GM12878 (cell line): ENCODE results near the gene PRTFDC1. TPM values are rescaled to one million over a fixed set of nuclear protein-coding genes. Genes with fewer than 3 reads are reported as not detected.

Experiments used
- ATAC-seq: fragments of 200-7000 bp; cut with Tn5 transposase; 3 replicates; pipeline ENCODE4 v1.9.1; 2020; ENCODE audit warnings: mild to moderate bottlenecking, moderate library complexity
- BruUV-seq: library from RNA; stranded (reverse); fragments of 400-500 nt; replicated peaks from 2 replicates; lab custom pipeline; 2021; lab: Mats Ljungman, UMichigan
- CTCF ChIA-PET: fragments of 300-600 bp; sonication (Branson Sonifier 250); formaldehyde crosslinking; extraction: SDS; loops from one replicate; lab custom pipeline; 2021; ENCODE audit warnings: inconsistent platforms; lab: Yijun Ruan, JAX
- POLR2A ChIA-PET: fragments of 350-600 bp; formaldehyde crosslinking; extraction: SDS; loops from one replicate; lab custom pipeline; 2021; ENCODE audit warnings: inconsistent platforms; lab: Charles Lee
- RAD21 ChIA-PET: fragments of 300-600 bp; sonication (Branson Sonifier 250); formaldehyde crosslinking; loops from one replicate; lab custom pipeline; 2023; ENCODE audit warnings: antibody characterized with exemption; ENCODE audit not compliant: unreplicated experiment; lab: Charles Lee
- SMC1A ChIA-PET: fragments of 300-600 bp; sonication (Branson Sonifier 250); formaldehyde crosslinking; loops from one replicate; lab custom pipeline; 2023; ENCODE audit not compliant: unreplicated experiment, uncharacterized antibody; lab: Charles Lee
- DNase-seq: peaks from one replicate; pipeline ENCODE4 v3.0.0-alpha.2; 2011; ENCODE audit warnings: low read depth, low spot score
- FAIRE-seq: peaks from 3 replicates; lab custom pipeline; 2011; peaks lifted over from hg19 to GRCh38; lab: Jason Lieb, UNC
- H2AFZ ChIP-seq: 2 replicates; pipeline ENCODE4 v1.6.0; 2011; ENCODE audit warnings: low read depth, low read length, control low read depth; ENCODE audit not compliant: control insufficient read depth
- H3K27ac ChIP-seq: 2 replicates; pipeline ENCODE4 v1.5.1; 2011; ENCODE audit warnings: control low read depth; ENCODE audit not compliant: control insufficient read depth, insufficient read depth
- H3K27me3 ChIP-seq, 2 experiments: replicated peaks in 1 of 2; 2 replicates each; pipeline versions ENCODE4 v1.6.0 to v1.6.1; 2011; ENCODE audit warnings: low read length in 1 of 2; ENCODE audit not compliant: control insufficient read depth in 2 of 2, insufficient read depth in 2 of 2
- H3K36me3 ChIP-seq, 2 experiments: 2 replicates each; pipeline ENCODE4 v1.5.1; 2011; ENCODE audit warnings: low read length in 1 of 2; ENCODE audit not compliant: control insufficient read depth in 2 of 2, insufficient read depth in 2 of 2
- H3K4me1 ChIP-seq: 2 replicates; pipeline ENCODE4 v1.6.1; 2011; ENCODE audit warnings: mild to moderate bottlenecking, low read length, moderate library complexity, mixed read lengths; ENCODE audit not compliant: control insufficient read depth, insufficient read depth
- H3K4me2 ChIP-seq: 2 replicates; pipeline ENCODE4 v1.6.0; 2011; ENCODE audit warnings: control low read depth; ENCODE audit not compliant: control insufficient read depth, insufficient read depth
- H3K4me3 ChIP-seq: fragments of 200-600 bp; sonication (generic); 2 replicates; pipeline ENCODE4 v1.5.1; 2016
- H3K79me2 ChIP-seq: 2 replicates; pipeline ENCODE4 v1.6.0; 2011; ENCODE audit warnings: low read length; ENCODE audit not compliant: control insufficient read depth, insufficient read depth
- H3K9ac ChIP-seq: 2 replicates; pipeline ENCODE4 v1.8.0; 2011; ENCODE audit warnings: low read length, control low read depth, mixed read lengths; ENCODE audit not compliant: control insufficient read depth, insufficient read depth
- H3K9me3 ChIP-seq: replicated peaks from 3 replicates; pipeline ENCODE4 v1.5.1; 2011; ENCODE audit warnings: mild to moderate bottlenecking, low read length; ENCODE audit not compliant: control insufficient read depth, insufficient read depth
- H4K20me1 ChIP-seq: 2 replicates; pipeline ENCODE4 v1.6.0; 2011; ENCODE audit not compliant: control insufficient read depth, insufficient read depth
- CBFB ChIP-seq: IDR thresholded peaks from 2 replicates; pipeline ENCODE4 v1.6.1; 2016; ENCODE audit warnings: antibody characterized with exemption, low read depth
- CEBPB ChIP-seq, 2 experiments: fragments of 150-350 bp in 1 of 2; IDR thresholded peaks; 2 replicates each; pipeline ENCODE4 v1.6.1; 2012 to 2014; ENCODE audit warnings: low read depth in 2 of 2, low read length in 2 of 2, borderline replicate concordance in 1 of 2, inconsistent platforms in 1 of 2
- GABPA ChIP-seq: IDR thresholded peaks from 2 replicates; pipeline ENCODE4 v1.6.1; 2014; ENCODE audit warnings: antibody characterized with exemption, low read depth, mild to moderate bottlenecking, inconsistent platforms
- MXI1 ChIP-seq: fragments of 150-350 bp; IDR thresholded peaks from 2 replicates; pipeline ENCODE4 v1.6.1; 2011; ENCODE audit warnings: low read depth, mild to moderate bottlenecking, inconsistent platforms, low read length, improper control_type of control experiment
- NFYA ChIP-seq: IDR thresholded peaks from 2 replicates; pipeline ENCODE4 v1.6.1; 2011; ENCODE audit warnings: low read depth, mild to moderate bottlenecking, low read length, improper control_type of control experiment, borderline replicate concordance
- PAX5 ChIP-seq: IDR thresholded peaks from 2 replicates; pipeline ENCODE4 v1.6.1; 2011; ENCODE audit warnings: low read depth, low read length, borderline replicate concordance
- SPI1 ChIP-seq: IDR thresholded peaks from 2 replicates; pipeline ENCODE4 v1.6.1; 2011; ENCODE audit warnings: low read depth, mild to moderate bottlenecking, low read length, moderate library complexity, borderline replicate concordance; ENCODE audit not compliant: insufficient read depth
- SUZ12 ChIP-seq: fragments of 200-600 bp; sonication (generic); IDR thresholded peaks from one replicate; pipeline ENCODE4 v1.6.1; 2018; ENCODE audit warnings: antibody characterized with exemption, mild to moderate bottlenecking; ENCODE audit not compliant: unreplicated experiment
- ZNF622 ChIP-seq: fragments of 450-650 bp; IDR thresholded peaks from 2 replicates; pipeline ENCODE4 v1.6.1; 2017; ENCODE audit warnings: mild to moderate bottlenecking, inconsistent platforms
- WGBS: methylation state at CpG from one replicate; pipeline ENCODE4 v1.1.6; 2016; ENCODE audit warnings: low lambda C conversion rate; ENCODE audit not compliant: insufficient replicate concordance, insufficient coverage; ENCODE audit errors: missing lambda C conversion rate; 5-methylcytosine and 5-hydroxymethylcytosine counted together
- in situ Hi-C: fragments of 300-500 bp; cut with MboI; formaldehyde crosslinking; loops from 9 replicates; pipeline ENCODE4 v1.14.3; 2018; ENCODE audit warnings: mixed read lengths
- intact Hi-C: fragments of 100-400 bp; cut with micrococcal nuclease; formaldehyde crosslinking; loops from one replicate; pipeline ENCODE4 v1.14.2; 2022; ENCODE audit not compliant: unreplicated experiment
- polyA plus RNA-seq, 11 experiments: library from polyadenylated mRNA; depleted of rRNA in 4 of 11; unstranded in 6 of 11; stranded (reverse) in 5 of 11; fragments of >200 nt; fragmentation: Nextera tagmentation in 4 of 11; fragmentation: Illumina TruSeq in 1 of 11; extraction: Ambion mirVana in 4 of 11; extraction: Trizol in 1 of 11; gene quantifications; 1 replicate in 1 of 11; 2 replicates in 10 of 11; pipeline versions ENCODE4 v1.2.1 to v1.2.3, GENCODE V29; 2011 to 2016; ENCODE audit warnings: inconsistent platforms in 2 of 11, missing spikeins in 2 of 11, low read depth in 1 of 11
- total RNA-seq, 4 experiments: library from RNA; depleted of rRNA in 3 of 4; stranded (reverse); fragments of >200 nt in 3 of 4; fragmentation: Illumina TruSeq in 1 of 4; extraction: Trizol in 1 of 4; gene quantifications; 2 replicates each; pipeline versions ENCODE4 v1.2.1 to v1.2.3, GENCODE V29; 2013 to 2021
- TF ChIP-seq, protein P1 (sequence below): fragments of 150-350 bp; IDR thresholded peaks from 2 replicates; pipeline ENCODE4 v1.6.1; 2014; ENCODE audit warnings: mild to moderate bottlenecking, low read depth, low read length
- TF ChIP-seq, protein P2 (sequence below): IDR thresholded peaks from 2 replicates; pipeline ENCODE4 v1.6.1; 2012; ENCODE audit warnings: low read depth, low read length, improper control_type of control experiment
- TF ChIP-seq, protein P3 (sequence below): fragments of 450-650 bp; IDR thresholded peaks from 2 replicates; pipeline ENCODE4 v1.6.1; 2017; ENCODE audit warnings: mild to moderate bottlenecking, moderate library complexity
- TF ChIP-seq, protein P4 (sequence below): IDR thresholded peaks from 2 replicates; pipeline ENCODE4 v1.6.1; 2011; ENCODE audit warnings: low read depth, low read length, improper control_type of control experiment, borderline replicate concordance

Gene PRTFDC1
- total and polyA plus RNA-seq, 10 of the 15 experiments (the other 5 are each of a cell fraction or from before 2014, with no cell fraction given) = 5.5 to 17.3 (median 11.3) TPM

DNA sequence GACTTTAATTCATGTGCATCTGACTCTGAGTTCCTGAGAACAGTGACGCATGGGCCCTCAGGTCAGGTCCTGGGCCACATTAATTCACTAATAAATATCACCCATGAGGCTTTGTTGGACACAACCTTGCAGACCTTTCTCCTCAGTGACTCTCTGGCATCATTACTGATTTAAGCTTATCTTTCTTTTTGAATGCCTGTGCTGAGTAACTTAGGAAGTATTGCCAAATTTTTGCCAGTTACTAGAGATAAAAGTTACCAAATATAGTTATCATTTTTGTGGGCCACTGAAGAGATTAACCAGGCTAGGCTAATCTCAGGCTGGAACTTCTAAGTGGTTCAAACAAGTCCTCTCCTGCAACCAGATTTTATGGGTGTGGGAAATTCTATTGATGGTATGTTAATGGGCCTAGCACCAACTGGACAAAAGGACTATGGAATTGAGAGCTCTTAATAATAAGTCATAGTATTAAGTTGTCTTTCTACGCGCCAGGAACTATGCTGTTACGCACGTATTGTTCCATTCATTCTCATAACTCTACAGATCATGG is 28.8 kb upstream of the PRTFDC1 start:
- H3K27me3 ChIP-seq = no peaks in the 10 kb centered on the region
- no peak for DNase-seq
- in situ Hi-C loops = no loop called here
- 90% methylated on average over 5 of the region's 5 CpGs for WGBS
- ChIA-PET CTCF (interaction anchor here (0.8 to 2.9 kb wide), 8 partner anchors 9 to 424 kb away, joined by 3 to 21 read pairs (median 4); no protein-coding TSS in a partner anchor), SMC1A (interaction anchor here (0.8 to 8.1 kb wide), 11 partner anchors 8 to 274 kb away, joined by 3 to 44 read pairs (median 6); no protein-coding TSS in a partner anchor), RAD21 (interaction anchor here (1.0 to 4.3 kb wide), 2 partner anchors 52 to 68 kb away, joined by 3 to 18 read pairs; no protein-coding TSS in a partner anchor), POLR2A (no interaction called here)
- intact Hi-C loops = no loop called here
- no peak for FAIRE-seq
- H3K79me2 ChIP-seq = no peaks in the 10 kb centered on the region
- no peak overlapping the region for H2AFZ ChIP-seq
- ATAC-seq = no peak
- H4K20me1 ChIP-seq = no peaks in the 10 kb centered on the region
- H3K27ac ChIP-seq = no peak overlapping the region
- BruUV-seq = no TSS peak
- H3K4me2 ChIP-seq = no peak overlapping the region
- H3K4me3 ChIP-seq = no peak overlapping the region
- no peaks in the 10 kb centered on the region for H3K36me3 ChIP-seq
- H3K9me3 ChIP-seq = no peaks in the 10 kb centered on the region; the same call in 2 of the 3 replicates
- peaks cover 4% of the 10 kb centered on the region for H3K4me1 ChIP-seq
- no peak overlapping the region for H3K9ac ChIP-seq
- TF ChIP-seq, protein P1, sequence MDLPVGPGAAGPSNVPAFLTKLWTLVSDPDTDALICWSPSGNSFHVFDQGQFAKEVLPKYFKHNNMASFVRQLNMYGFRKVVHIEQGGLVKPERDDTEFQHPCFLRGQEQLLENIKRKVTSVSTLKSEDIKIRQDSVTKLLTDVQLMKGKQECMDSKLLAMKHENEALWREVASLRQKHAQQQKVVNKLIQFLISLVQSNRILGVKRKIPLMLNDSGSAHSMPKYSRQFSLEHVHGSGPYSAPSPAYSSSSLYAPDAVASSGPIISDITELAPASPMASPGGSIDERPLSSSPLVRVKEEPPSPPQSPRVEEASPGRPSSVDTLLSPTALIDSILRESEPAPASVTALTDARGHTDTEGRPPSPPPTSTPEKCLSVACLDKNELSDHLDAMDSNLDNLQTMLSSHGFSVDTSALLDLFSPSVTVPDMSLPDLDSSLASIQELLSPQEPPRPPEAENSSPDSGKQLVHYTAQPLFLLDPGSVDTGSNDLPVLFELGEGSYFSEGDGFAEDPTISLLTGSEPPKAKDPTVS = no peak
- no peak for TF ChIP-seq SPI1
- TF ChIP-seq, protein P2, sequence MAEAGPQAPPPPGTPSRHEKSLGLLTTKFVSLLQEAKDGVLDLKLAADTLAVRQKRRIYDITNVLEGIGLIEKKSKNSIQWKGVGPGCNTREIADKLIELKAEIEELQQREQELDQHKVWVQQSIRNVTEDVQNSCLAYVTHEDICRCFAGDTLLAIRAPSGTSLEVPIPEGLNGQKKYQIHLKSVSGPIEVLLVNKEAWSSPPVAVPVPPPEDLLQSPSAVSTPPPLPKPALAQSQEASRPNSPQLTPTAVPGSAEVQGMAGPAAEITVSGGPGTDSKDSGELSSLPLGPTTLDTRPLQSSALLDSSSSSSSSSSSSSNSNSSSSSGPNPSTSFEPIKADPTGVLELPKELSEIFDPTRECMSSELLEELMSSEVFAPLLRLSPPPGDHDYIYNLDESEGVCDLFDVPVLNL = no peak
- no peak for TF ChIP-seq ZNF622
- TF ChIP-seq CEBPB (IDR thresholded peaks at IDR 0.05; ENCODE audit: borderline replicate concordance in 1 of 2, low read depth in 2 of 2, low read length in 2 of 2) = no peak
- TF ChIP-seq CBFB = no peak
- no peak for TF ChIP-seq MXI1
- TF ChIP-seq, protein P3, sequence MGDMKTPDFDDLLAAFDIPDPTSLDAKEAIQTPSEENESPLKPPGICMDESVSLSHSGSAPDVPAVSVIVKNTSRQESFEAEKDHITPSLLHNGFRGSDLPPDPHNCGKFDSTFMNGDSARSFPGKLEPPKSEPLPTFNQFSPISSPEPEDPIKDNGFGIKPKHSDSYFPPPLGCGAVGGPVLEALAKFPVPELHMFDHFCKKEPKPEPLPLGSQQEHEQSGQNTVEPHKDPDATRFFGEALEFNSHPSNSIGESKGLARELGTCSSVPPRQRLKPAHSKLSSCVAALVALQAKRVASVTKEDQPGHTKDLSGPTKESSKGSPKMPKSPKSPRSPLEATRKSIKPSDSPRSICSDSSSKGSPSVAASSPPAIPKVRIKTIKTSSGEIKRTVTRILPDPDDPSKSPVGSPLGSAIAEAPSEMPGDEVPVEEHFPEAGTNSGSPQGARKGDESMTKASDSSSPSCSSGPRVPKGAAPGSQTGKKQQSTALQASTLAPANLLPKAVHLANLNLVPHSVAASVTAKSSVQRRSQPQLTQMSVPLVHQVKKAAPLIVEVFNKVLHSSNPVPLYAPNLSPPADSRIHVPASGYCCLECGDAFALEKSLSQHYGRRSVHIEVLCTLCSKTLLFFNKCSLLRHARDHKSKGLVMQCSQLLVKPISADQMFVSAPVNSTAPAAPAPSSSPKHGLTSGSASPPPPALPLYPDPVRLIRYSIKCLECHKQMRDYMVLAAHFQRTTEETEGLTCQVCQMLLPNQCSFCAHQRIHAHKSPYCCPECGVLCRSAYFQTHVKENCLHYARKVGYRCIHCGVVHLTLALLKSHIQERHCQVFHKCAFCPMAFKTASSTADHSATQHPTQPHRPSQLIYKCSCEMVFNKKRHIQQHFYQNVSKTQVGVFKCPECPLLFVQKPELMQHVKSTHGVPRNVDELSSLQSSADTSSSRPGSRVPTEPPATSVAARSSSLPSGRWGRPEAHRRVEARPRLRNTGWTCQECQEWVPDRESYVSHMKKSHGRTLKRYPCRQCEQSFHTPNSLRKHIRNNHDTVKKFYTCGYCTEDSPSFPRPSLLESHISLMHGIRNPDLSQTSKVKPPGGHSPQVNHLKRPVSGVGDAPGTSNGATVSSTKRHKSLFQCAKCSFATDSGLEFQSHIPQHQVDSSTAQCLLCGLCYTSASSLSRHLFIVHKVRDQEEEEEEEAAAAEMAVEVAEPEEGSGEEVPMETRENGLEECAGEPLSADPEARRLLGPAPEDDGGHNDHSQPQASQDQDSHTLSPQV = no peak
- TF ChIP-seq GABPA = no peak
- TF ChIP-seq PAX5 = no peak
- no peak for TF ChIP-seq SUZ12
- TF ChIP-seq, protein P4, sequence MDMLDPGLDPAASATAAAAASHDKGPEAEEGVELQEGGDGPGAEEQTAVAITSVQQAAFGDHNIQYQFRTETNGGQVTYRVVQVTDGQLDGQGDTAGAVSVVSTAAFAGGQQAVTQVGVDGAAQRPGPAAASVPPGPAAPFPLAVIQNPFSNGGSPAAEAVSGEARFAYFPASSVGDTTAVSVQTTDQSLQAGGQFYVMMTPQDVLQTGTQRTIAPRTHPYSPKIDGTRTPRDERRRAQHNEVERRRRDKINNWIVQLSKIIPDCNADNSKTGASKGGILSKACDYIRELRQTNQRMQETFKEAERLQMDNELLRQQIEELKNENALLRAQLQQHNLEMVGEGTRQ = no peak
- TF ChIP-seq NFYA = no peak
